Mesodermal cell (in vitro differentiated cells): ENCODE measurements around the gene CECR2.

Source experiments
- H3K27ac ChIP-seq: 2 replicates; pipeline ENCODE4 v1.7.0; 2013; ENCODE audit warnings: mild to moderate bottlenecking, low read depth, low read length, moderate library complexity; ENCODE audit not compliant: severe bottlenecking
- H3K36me3 ChIP-seq: 2 replicates; pipeline ENCODE4 v1.7.1; 2013; ENCODE audit warnings: mild to moderate bottlenecking, low read length, moderate library complexity; ENCODE audit not compliant: control insufficient read depth, insufficient read depth
- H3K4me1 ChIP-seq: one replicate; pipeline ENCODE4 v1.7.1; 2013; ENCODE audit warnings: mild to moderate bottlenecking, low read length; ENCODE audit not compliant: insufficient read depth, control insufficient read depth, poor library complexity, severe bottlenecking
- H3K4me3 ChIP-seq: 2 replicates; pipeline ENCODE4 v1.7.0; 2013; ENCODE audit warnings: low read length, control low read depth, mild to moderate bottlenecking; ENCODE audit not compliant: insufficient read depth, poor library complexity, severe bottlenecking; ENCODE audit errors: extremely low read depth
- H3K9me3 ChIP-seq: 2 replicates; pipeline ENCODE4 v1.7.1; 2013; ENCODE audit warnings: mild to moderate bottlenecking, low read length, moderate library complexity; ENCODE audit not compliant: control insufficient read depth
- WGBS, 2 experiments: methylation state at CpG; one replicate each; pipeline ENCODE4 v1.1.5; 2013; ENCODE audit warnings: missing lambda C conversion rate in 2 of 2; ENCODE audit not compliant: insufficient coverage in 2 of 2; 5-methylcytosine and 5-hydroxymethylcytosine counted together

CECR2 gene

DNA sequence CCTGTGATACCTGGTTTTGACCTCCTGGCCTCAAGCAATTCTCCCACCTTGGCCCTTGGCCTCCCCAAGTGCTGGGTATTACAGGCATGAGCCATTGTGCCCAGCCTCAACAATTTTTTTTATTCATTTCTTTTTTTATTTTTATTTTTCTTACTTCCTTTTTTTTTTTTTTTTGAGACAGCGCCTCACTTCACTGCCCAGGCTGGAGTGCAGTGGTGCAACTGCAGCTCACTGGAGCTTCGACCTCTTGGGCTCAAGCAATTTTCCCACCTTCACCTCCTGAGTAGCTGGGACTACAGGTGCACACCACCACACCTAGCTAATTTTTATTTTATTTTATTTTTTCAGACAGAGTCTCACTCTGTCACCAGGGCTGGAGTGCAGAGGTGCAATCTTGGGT, 25.5 kb upstream of the CECR2 start:
- Histone ChIP-seq H3K36me3 (no peaks in the 10 kb centered on the region), H3K27ac (no peak overlapping the region)

DNA sequence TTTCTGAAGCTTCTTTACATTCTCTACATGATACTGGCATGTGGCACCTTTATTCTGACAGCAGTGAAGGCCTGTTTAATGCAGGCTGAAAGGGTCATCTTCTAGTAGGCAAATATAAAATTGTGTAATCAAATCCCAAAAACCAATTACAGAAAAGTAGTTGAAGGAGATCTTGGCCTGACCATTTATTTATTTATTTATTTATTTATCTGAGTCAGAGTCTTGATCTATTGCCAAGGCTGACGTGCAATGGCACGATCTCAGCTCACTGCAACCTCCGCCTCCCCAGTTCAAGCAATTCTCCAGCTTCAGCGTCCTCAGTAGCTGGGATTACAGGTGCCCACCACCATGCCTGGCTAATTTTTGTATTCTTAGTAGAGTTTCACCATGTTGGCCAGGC, 22.7 kb upstream of the CECR2 start:
- Histone ChIP-seq H3K4me1 (no peaks in the 10 kb centered on the region), H3K27ac (no peak overlapping the region), H3K9me3 (no peaks in the 10 kb centered on the region), H3K36me3 (no peaks in the 10 kb centered on the region), H3K4me3 (no peak overlapping the region)
- 97 to 100% methylated on average over 2 to 4 of the region's 4 CpGs for WGBS, 2 experiments

More for the DNA sequence above, 25.5 kb upstream of the CECR2 start:
- Histone ChIP-seq H3K4me1 (peaks cover 5% of the 10 kb centered on the region), H3K9me3 (no peaks in the 10 kb centered on the region), H3K4me3 (no peak overlapping the region)
- 100% methylated on average over 1 of the region's 2 CpGs for WGBS, 2 experiments

DNA sequence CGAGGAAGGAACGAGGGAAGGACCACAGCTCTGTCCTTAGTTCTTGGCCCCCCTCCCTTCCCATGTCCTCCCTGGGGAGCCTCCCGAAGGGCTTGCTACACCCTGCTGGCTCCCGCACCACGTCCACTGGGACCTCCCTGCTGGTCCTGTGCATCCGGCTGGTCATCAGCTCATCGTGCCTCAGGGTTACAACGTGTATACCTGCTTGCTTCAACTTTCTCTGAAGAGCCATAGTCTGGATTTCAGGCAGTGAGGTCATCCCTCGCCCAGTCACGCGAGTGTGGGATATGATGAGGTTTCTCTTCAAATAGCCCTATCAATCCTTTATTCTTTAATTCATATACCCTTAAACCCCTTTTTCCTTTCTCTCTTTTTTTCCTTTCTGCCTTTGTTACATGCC, 21.5 kb upstream of the CECR2 start:
- WGBS, 2 experiments, result 94 to 95% methylated on average over 7 to 8 of the region's 11 CpGs
- Histone ChIP-seq H3K4me3 (no peak overlapping the region), H3K4me1 (no peaks in the 10 kb centered on the region), H3K27ac (no peak overlapping the region), H3K9me3 (no peaks in the 10 kb centered on the region), H3K36me3 (no peaks in the 10 kb centered on the region)

DNA sequence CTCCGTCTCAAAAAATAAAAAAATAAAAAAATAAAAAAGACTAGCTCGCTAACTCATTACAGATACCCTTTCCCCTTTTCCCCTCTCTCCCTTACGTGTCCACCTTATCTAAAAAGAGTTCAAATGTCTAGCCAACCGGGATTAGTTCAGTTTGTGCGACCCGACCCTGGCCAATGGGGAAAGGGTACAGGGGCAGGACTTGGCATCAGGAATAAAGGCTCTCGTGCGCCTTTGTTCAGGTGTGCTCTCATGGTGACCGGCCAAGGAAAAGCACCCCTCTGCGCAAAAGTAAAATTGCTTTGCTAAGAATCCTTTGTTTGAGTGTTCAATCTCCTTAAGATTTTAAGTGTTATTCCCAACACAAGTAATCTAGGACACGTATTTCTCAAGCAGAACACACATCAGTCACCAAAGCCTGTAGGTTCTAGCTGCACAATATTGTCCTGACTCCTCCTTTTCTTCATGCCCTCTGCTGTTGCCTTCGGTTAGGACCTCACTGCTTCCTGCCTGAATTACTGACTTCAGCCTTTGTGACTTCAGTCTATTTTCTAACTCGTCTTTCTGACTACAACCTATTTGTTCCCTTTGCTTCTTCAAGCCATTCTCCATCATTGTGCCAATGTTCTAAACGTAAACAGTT, 20.7 kb upstream of the CECR2 start:
- H3K4me1 ChIP-seq, result no peaks in the 10 kb centered on the region

DNA sequence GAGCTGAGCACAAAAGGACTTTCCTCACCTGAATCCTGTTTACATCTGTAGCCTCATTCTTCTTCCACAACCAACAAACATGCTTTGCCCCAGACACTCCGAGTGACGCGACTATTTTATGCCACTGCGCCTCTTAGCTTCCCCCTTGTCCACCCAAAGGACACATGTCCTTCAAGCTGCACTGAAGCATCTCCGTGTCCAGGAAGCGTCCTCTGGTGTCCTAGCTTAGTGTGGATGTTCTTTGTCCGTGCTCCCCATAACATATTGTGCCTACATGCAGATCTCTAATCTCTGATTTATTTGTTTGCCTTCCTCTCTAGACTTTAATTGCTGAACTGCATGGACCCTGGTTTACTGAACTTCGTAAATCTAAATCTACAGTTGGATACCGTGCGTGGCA, 20.1 kb upstream of the CECR2 start:
- Histone ChIP-seq H3K36me3 (no peaks in the 10 kb centered on the region), H3K27ac (no peak overlapping the region), H3K9me3 (no peaks in the 10 kb centered on the region), H3K4me3 (no peak overlapping the region), H3K4me1 (no peaks in the 10 kb centered on the region)
- 95 to 100% methylated on average over 9 to 10 of the region's 10 CpGs for WGBS, 2 experiments

More for the DNA sequence above, 20.7 kb upstream of the CECR2 start:
- Histone ChIP-seq H3K9me3 (no peaks in the 10 kb centered on the region), H3K36me3 (no peaks in the 10 kb centered on the region), H3K27ac (no peak overlapping the region), H3K4me3 (no peak overlapping the region)
- WGBS, 2 experiments, result 92 to 94% methylated on average over 13 of the region's 14 CpGs

DNA sequence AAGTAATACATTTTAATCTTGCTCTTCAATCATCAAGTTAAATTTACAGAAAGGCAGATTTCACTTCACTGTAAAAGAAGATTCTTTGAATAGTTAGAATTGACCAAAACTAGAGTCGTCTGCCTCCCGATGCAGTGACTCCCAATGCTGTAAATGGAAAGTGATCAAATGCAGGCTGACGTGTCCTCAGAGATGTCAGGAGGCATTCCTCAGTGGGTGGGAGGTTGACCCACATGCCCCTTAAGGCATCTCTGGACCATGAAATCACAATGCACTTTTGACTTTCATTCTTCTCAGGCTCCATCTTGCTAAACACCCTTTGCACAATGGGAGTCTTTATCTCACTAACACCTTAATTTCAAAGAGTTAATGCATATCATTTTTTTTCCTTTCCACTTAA, 19.0 kb upstream of the CECR2 start:
- Histone ChIP-seq H3K4me3 (no peak overlapping the region), H3K27ac (no peak overlapping the region), H3K36me3 (no peaks in the 10 kb centered on the region), H3K4me1 (no peaks in the 10 kb centered on the region), H3K9me3 (no peaks in the 10 kb centered on the region)
- 70 to 93% methylated on average over 3 of the region's 3 CpGs for WGBS, 2 experiments

DNA sequence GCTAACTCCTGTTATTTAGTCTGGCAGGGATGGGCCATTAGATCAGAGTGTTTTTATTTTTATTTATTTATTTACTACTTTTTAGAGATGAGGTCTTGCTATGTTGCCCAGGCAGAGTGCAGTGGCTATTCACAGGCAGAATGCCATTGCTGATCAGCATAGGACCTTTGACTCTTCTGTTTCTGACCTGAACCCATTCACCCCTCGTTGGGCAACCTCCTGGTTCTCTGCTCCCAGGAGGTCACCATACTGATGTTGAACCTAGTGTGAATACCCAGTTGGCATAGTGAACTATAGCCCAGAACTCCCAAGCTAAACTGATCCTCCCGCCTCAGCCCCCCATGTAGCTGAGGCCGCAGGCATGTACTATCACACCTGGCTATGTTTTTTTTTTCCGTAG, 16.5 kb upstream of the CECR2 start:
- H3K4me1 ChIP-seq, result no peaks in the 10 kb centered on the region
- H3K27ac ChIP-seq, result no peak overlapping the region
- H3K4me3 ChIP-seq, result no peak overlapping the region
- H3K36me3 ChIP-seq, result no peaks in the 10 kb centered on the region
- WGBS, 2 experiments, result 79 to 97% methylated on average over 4 of the region's 4 CpGs
- no peaks in the 10 kb centered on the region for H3K9me3 ChIP-seq

DNA sequence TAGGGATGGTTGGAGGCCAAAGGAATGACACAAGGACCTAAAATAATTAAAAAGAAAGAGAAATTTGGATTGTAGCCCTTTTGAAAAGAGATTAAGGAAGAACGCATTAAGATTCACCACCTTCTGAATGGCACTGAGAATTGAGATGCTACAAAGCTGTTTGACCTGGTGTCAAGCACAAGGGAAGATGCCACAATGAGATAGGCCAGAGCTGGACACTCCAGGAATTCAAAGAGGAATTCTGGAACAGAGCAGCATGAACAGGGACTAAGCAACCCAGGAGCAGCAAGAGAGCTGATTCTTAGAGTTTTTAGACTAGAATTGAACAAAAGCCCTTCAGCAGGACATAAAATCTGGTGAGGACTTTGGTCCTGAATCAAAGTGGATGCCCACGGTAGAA, 11.6 kb upstream of the CECR2 start:
- H3K36me3 ChIP-seq, result no peaks in the 10 kb centered on the region
- WGBS, 2 experiments, result 83 to 100% methylated on average over 1 to 2 of the region's 2 CpGs
- no peaks in the 10 kb centered on the region for H3K9me3 ChIP-seq
- H3K4me1 ChIP-seq, result peaks cover 3% of the 10 kb centered on the region
- no peak overlapping the region for H3K4me3 ChIP-seq
- no peak overlapping the region for H3K27ac ChIP-seq

DNA sequence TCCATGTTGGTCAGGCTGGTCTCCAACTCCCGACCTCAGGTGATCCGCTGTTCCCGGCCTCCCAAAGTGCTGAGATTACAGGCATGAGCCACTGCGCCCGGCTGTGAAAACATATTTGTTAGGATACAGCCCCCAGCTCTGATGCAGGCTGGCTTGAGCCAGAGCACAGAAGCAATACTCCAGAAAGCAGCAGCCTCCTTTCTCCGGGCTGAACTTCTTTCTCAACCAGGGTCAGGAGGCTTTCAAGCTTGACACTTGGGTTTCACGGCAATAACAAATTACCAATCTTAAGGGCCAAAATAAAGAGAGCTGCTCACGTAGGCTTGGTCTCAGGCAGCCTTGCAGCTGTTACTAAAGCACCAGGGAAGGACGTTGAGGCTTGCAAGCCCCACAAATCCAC, 10.8 kb upstream of the CECR2 start:
- Histone ChIP-seq H3K27ac (peak overlapping the region; percentile 16), H3K9me3 (no peaks in the 10 kb centered on the region), H3K36me3 (no peaks in the 10 kb centered on the region), H3K4me1 (peaks cover 3% of the 10 kb centered on the region), H3K4me3 (no peak overlapping the region)
- 76 to 80% methylated on average over 9 of the region's 9 CpGs for WGBS, 2 experiments

DNA sequence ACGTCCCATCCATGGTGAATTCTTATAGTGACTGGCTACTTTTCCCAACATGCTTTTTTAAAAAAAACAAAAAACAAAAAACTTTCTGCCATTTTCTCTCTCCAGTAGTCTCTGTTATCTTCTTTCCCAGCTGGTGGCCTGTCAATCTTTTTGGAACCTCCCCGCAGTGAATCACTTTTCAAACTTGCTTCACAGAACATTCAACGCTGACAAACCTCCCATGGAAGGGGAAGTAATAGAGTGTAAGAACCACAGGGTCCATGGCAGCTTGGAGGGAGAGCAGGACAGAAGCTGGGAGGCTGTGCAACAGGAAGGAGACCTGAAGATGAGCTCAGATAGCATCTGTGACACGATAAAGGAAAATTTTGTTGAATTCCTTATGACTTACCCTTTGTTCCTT, 9.8 kb upstream of the CECR2 start:
- Histone ChIP-seq H3K27ac (peak overlapping the region; percentile 83), H3K4me1 (peaks cover 3% of the 10 kb centered on the region), H3K9me3 (no peaks in the 10 kb centered on the region), H3K36me3 (no peaks in the 10 kb centered on the region), H3K4me3 (no peak overlapping the region)
- 58 to 63% methylated on average over 2 to 3 of the region's 4 CpGs for WGBS, 2 experiments

DNA sequence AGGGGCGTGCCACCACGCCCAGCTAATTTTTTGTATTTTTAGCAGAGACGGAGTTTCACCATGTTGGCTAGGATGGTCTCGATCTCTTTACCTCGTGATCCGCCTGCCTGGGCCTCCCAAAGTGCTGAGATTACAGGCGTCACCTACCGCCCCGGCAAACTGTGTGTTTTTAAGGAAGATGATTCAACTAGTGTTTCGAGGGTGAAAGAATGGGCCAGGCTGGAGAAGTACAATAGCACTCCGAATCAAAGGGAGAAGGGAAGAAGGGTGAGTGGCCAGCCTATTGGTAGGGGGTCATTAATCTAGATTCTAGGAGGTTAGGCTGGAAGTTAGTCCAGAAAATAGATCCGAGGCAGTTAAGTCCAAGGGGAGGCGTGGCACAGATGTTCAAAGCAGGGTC, 2.9 kb upstream of the CECR2 start:
- H3K4me3 ChIP-seq, result no peak overlapping the region
- WGBS, 2 experiments, result 81 to 87% methylated on average over 13 of the region's 13 CpGs
- H3K27ac ChIP-seq, result no peak overlapping the region
- H3K36me3 ChIP-seq, result no peaks in the 10 kb centered on the region
- H3K4me1 ChIP-seq, result peaks cover 7% of the 10 kb centered on the region
- H3K9me3 ChIP-seq, result no peaks in the 10 kb centered on the region
